ENCODE data around the gene PPP3R1.

The PPP3R1 gene

DNA sequence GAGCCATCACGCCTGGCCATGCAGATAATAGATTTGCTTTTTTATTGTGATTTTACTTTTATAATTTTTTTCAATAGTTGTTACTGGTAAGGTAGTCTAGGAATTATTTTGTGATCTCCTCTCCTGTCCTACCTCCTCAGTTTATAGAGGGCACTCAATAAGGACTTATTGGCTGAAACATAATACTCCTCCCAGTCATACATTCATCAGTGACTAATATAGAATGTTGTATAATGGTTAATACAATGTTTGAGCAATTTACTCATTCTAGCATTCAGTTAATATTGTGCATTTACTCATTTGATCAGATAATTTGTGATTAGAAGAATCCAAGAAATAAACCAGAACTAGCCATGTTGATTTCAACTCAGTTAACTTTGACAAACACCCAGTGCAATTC is 25.8 kb upstream of the PPP3R1 start:
- TF ChIP-seq TCF4 (CRISPR knock-in tag; IDR thresholded peaks at IDR 0.05; ENCODE audit: borderline replicate concordance) (no peak), ZNF70 (CRISPR knock-in tag; IDR thresholded peaks at IDR 0.05) (no peak), ISL1 (CRISPR knock-in tag; IDR thresholded peaks at IDR 0.05) (no peak), RARB (CRISPR knock-in tag; IDR thresholded peaks at IDR 0.05) (no peak), GLIS3 (CRISPR knock-in tag; IDR thresholded peaks at IDR 0.05) (no peak)
- TF ChIP-seq, protein P1, sequence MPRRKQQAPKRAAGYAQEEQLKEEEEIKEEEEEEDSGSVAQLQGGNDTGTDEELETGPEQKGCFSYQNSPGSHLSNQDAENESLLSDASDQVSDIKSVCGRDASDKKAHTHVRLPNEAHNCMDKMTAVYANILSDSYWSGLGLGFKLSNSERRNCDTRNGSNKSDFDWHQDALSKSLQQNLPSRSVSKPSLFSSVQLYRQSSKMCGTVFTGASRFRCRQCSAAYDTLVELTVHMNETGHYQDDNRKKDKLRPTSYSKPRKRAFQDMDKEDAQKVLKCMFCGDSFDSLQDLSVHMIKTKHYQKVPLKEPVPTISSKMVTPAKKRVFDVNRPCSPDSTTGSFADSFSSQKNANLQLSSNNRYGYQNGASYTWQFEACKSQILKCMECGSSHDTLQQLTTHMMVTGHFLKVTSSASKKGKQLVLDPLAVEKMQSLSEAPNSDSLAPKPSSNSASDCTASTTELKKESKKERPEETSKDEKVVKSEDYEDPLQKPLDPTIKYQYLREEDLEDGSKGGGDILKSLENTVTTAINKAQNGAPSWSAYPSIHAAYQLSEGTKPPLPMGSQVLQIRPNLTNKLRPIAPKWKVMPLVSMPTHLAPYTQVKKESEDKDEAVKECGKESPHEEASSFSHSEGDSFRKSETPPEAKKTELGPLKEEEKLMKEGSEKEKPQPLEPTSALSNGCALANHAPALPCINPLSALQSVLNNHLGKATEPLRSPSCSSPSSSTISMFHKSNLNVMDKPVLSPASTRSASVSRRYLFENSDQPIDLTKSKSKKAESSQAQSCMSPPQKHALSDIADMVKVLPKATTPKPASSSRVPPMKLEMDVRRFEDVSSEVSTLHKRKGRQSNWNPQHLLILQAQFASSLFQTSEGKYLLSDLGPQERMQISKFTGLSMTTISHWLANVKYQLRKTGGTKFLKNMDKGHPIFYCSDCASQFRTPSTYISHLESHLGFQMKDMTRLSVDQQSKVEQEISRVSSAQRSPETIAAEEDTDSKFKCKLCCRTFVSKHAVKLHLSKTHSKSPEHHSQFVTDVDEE (CRISPR knock-in tag; IDR thresholded peaks at IDR 0.05): no peak
- TF ChIP-seq, protein P2, sequence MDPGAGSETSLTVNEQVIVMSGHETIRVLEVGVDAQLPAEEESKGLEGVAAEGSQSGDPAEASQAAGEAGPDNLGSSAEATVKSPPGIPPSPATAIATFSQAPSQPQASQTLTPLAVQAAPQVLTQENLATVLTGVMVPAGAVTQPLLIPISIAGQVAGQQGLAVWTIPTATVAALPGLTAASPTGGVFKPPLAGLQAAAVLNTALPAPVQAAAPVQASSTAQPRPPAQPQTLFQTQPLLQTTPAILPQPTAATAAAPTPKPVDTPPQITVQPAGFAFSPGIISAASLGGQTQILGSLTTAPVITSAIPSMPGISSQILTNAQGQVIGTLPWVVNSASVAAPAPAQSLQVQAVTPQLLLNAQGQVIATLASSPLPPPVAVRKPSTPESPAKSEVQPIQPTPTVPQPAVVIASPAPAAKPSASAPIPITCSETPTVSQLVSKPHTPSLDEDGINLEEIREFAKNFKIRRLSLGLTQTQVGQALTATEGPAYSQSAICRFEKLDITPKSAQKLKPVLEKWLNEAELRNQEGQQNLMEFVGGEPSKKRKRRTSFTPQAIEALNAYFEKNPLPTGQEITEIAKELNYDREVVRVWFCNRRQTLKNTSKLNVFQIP (CRISPR knock-in tag; IDR thresholded peaks at IDR 0.05; ENCODE audit: borderline replicate concordance, low read depth): no peak
- ATAC-seq: no peak

DNA sequence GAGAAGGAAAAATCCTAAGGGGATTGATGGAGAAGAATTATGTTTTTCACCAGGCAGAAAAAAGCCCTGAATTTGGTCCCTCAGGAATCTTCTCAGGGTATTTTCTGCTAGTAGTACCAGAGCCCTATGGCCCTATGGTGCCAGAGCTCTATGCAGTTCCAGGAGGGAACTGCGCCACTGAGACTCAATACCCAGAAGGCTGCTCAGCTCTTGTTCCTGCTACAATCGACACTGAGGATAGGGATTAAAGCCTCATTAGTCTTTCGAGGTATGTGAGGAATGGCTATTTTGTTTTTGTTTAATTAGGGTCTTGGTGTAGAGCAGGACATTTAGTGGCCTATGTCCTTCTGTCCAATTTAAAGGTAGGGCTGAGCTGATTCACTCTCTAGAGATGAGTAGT is 21.7 kb upstream of the PPP3R1 start:
- no peak for ATAC-seq
- TF ChIP-seq ZNF565 (CRISPR knock-in tag; conservative IDR thresholded peaks at IDR 0.05; ENCODE audit: low read depth) (no peak), OSR1 (CRISPR knock-in tag; IDR thresholded peaks at IDR 0.05) (no peak), TCF4 (CRISPR knock-in tag; IDR thresholded peaks at IDR 0.05; ENCODE audit: borderline replicate concordance) (no peak), SNAI2 (CRISPR knock-in tag; IDR thresholded peaks at IDR 0.05) (no peak), ZFP3 (CRISPR knock-in tag; IDR thresholded peaks at IDR 0.05) (no peak), BACH2 (CRISPR knock-in tag; IDR thresholded peaks at IDR 0.05; ENCODE audit: borderline replicate concordance) (no peak), ZC3H10 (CRISPR knock-in tag; IDR thresholded peaks at IDR 0.05) (no peak), ARNTL (CRISPR knock-in tag; IDR thresholded peaks at IDR 0.05; ENCODE audit: borderline replicate concordance, low read depth) (no peak), ESRRG (CRISPR knock-in tag; IDR thresholded peaks at IDR 0.05) (no peak), PPARA (CRISPR knock-in tag; IDR thresholded peaks at IDR 0.05; ENCODE audit: borderline replicate concordance) (no peak), RARB (CRISPR knock-in tag; IDR thresholded peaks at IDR 0.05) (no peak), ZFP30 (CRISPR knock-in tag; IDR thresholded peaks at IDR 0.05) (no peak)
- TF ChIP-seq, protein P3, sequence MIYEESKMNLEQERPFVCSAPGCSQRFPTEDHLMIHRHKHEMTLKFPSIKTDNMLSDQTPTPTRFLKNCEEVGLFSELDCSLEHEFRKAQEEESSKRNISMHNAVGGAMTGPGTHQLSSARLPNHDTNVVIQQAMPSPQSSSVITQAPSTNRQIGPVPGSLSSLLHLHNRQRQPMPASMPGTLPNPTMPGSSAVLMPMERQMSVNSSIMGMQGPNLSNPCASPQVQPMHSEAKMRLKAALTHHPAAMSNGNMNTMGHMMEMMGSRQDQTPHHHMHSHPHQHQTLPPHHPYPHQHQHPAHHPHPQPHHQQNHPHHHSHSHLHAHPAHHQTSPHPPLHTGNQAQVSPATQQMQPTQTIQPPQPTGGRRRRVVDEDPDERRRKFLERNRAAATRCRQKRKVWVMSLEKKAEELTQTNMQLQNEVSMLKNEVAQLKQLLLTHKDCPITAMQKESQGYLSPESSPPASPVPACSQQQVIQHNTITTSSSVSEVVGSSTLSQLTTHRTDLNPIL (CRISPR knock-in tag; IDR thresholded peaks at IDR 0.05; ENCODE audit: low read depth): no peak
- TF ChIP-seq, protein P2 (CRISPR knock-in tag; IDR thresholded peaks at IDR 0.05; ENCODE audit: borderline replicate concordance, low read depth): no peak
- TF ChIP-seq, protein P1 (CRISPR knock-in tag; IDR thresholded peaks at IDR 0.05): no peak
- TF ChIP-seq, protein P4, sequence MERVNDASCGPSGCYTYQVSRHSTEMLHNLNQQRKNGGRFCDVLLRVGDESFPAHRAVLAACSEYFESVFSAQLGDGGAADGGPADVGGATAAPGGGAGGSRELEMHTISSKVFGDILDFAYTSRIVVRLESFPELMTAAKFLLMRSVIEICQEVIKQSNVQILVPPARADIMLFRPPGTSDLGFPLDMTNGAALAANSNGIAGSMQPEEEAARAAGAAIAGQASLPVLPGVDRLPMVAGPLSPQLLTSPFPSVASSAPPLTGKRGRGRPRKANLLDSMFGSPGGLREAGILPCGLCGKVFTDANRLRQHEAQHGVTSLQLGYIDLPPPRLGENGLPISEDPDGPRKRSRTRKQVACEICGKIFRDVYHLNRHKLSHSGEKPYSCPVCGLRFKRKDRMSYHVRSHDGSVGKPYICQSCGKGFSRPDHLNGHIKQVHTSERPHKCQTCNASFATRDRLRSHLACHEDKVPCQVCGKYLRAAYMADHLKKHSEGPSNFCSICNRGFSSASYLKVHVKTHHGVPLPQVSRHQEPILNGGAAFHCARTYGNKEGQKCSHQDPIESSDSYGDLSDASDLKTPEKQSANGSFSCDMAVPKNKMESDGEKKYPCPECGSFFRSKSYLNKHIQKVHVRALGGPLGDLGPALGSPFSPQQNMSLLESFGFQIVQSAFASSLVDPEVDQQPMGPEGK (CRISPR knock-in tag; IDR thresholded peaks at IDR 0.05; ENCODE audit: borderline replicate concordance): no peak

Data from SK-N-SH treated with all-trans-retinoic acid at 6 μM for 48 hours (cell line).